ENCODE data around the gene TNFSF11.

DNA sequence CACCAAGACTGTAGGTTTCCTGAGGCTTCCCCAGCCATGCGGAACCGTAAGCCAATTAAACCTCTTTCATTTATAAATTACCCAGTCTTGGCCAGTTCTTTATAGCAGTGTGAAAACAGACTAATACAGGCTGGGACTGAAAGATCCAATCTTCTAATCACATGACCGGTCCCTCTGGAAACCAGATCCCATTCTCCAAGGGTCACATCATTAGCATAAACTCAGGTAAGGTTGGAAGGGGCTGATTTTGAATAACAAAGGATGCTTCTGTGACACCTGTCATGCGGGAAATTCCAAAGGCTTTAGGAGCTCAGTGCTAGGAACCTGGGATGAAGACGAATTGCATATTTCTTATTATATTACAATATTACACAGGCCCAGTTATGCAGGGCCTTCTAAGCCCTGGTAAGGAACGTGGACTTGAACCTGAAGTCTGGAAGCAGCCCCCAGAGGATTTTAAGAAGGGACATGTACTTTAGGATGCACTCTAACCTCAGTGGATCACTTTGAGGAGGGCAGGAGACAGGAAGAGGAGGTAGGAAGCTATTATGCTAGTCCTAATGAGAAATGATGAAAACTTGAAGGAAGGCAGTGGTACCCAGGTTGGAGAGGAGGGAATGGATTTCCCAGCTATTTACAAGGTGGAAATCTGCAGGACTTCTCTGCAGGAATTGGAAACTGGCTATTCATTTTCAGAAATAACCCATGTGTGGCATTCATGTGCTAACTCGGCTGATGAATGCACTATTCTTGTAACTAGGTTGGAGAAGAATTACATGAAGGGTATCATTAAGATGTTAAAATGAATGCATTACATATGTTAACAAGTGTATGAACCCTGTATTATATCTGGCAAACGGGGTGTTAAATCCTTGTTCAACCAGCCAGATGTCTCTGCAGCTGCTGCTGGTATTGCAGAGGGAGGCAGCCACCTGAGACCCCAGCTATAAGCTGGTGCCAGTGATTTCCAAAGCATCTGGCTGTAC, 19.3 kb downstream of the TNFSF11 start:
- TF ChIP-seq, protein P1, sequence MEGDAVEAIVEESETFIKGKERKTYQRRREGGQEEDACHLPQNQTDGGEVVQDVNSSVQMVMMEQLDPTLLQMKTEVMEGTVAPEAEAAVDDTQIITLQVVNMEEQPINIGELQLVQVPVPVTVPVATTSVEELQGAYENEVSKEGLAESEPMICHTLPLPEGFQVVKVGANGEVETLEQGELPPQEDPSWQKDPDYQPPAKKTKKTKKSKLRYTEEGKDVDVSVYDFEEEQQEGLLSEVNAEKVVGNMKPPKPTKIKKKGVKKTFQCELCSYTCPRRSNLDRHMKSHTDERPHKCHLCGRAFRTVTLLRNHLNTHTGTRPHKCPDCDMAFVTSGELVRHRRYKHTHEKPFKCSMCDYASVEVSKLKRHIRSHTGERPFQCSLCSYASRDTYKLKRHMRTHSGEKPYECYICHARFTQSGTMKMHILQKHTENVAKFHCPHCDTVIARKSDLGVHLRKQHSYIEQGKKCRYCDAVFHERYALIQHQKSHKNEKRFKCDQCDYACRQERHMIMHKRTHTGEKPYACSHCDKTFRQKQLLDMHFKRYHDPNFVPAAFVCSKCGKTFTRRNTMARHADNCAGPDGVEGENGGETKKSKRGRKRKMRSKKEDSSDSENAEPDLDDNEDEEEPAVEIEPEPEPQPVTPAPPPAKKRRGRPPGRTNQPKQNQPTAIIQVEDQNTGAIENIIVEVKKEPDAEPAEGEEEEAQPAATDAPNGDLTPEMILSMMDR (IDR thresholded peaks at IDR 0.05): no peak
- TF ChIP-seq POLR2A (IDR thresholded peaks at IDR 0.05): no peak
